GM12878 (cell line): Measurements from ENCODE around the gene CHMP4A. TPM values are rescaled to one million over a fixed set of nuclear protein-coding genes. Genes with fewer than 3 reads are reported as not detected.
"Not testable (repeated sequence)": the region's sequence is repeated elsewhere in the genome, so short reads cannot be mapped to it uniquely, and the experiment has no call there.

Source experiments
- ATAC-seq: fragments of 200-7000 bp; cut with Tn5 transposase; 3 replicates; pipeline ENCODE4 v1.9.1; 2020; ENCODE audit warnings: mild to moderate bottlenecking, moderate library complexity
- BruUV-seq: library from RNA; stranded (reverse); fragments of 400-500 nt; replicated peaks from 2 replicates; lab custom pipeline; 2021; lab: Mats Ljungman, UMichigan
- CTCF ChIA-PET: fragments of 300-600 bp; sonication (Branson Sonifier 250); formaldehyde crosslinking; extraction: SDS; loops from one replicate; lab custom pipeline; 2021; ENCODE audit warnings: inconsistent platforms; lab: Yijun Ruan, JAX
- POLR2A ChIA-PET: fragments of 350-600 bp; formaldehyde crosslinking; extraction: SDS; loops from one replicate; lab custom pipeline; 2021; ENCODE audit warnings: inconsistent platforms; lab: Charles Lee
- RAD21 ChIA-PET: fragments of 300-600 bp; sonication (Branson Sonifier 250); formaldehyde crosslinking; loops from one replicate; lab custom pipeline; 2023; ENCODE audit warnings: antibody characterized with exemption; ENCODE audit not compliant: unreplicated experiment; lab: Charles Lee
- SMC1A ChIA-PET: fragments of 300-600 bp; sonication (Branson Sonifier 250); formaldehyde crosslinking; loops from one replicate; lab custom pipeline; 2023; ENCODE audit not compliant: unreplicated experiment, uncharacterized antibody; lab: Charles Lee
- DNase-seq: peaks from one replicate; pipeline ENCODE4 v3.0.0-alpha.2; 2011; ENCODE audit warnings: low read depth, low spot score
- FAIRE-seq: peaks from 3 replicates; lab custom pipeline; 2011; peaks lifted over from hg19 to GRCh38; lab: Jason Lieb, UNC
- H2AFZ ChIP-seq: 2 replicates; pipeline ENCODE4 v1.6.0; 2011; ENCODE audit warnings: low read depth, low read length, control low read depth; ENCODE audit not compliant: control insufficient read depth
- H3K27ac ChIP-seq: 2 replicates; pipeline ENCODE4 v1.5.1; 2011; ENCODE audit warnings: control low read depth; ENCODE audit not compliant: control insufficient read depth, insufficient read depth
- H3K27me3 ChIP-seq, 2 experiments: replicated peaks in 1 of 2; 2 replicates each; pipeline versions ENCODE4 v1.6.0 to v1.6.1; 2011; ENCODE audit warnings: low read length in 1 of 2; ENCODE audit not compliant: control insufficient read depth in 2 of 2, insufficient read depth in 2 of 2
- H3K36me3 ChIP-seq, 2 experiments: 2 replicates each; pipeline ENCODE4 v1.5.1; 2011; ENCODE audit warnings: low read length in 1 of 2; ENCODE audit not compliant: control insufficient read depth in 2 of 2, insufficient read depth in 2 of 2
- H3K4me1 ChIP-seq: 2 replicates; pipeline ENCODE4 v1.6.1; 2011; ENCODE audit warnings: mild to moderate bottlenecking, low read length, moderate library complexity, mixed read lengths; ENCODE audit not compliant: control insufficient read depth, insufficient read depth
- H3K4me2 ChIP-seq: 2 replicates; pipeline ENCODE4 v1.6.0; 2011; ENCODE audit warnings: control low read depth; ENCODE audit not compliant: control insufficient read depth, insufficient read depth
- H3K4me3 ChIP-seq: fragments of 200-600 bp; sonication (generic); 2 replicates; pipeline ENCODE4 v1.5.1; 2016
- H3K79me2 ChIP-seq: 2 replicates; pipeline ENCODE4 v1.6.0; 2011; ENCODE audit warnings: low read length; ENCODE audit not compliant: control insufficient read depth, insufficient read depth
- H3K9ac ChIP-seq: 2 replicates; pipeline ENCODE4 v1.8.0; 2011; ENCODE audit warnings: low read length, control low read depth, mixed read lengths; ENCODE audit not compliant: control insufficient read depth, insufficient read depth
- H3K9me3 ChIP-seq: replicated peaks from 3 replicates; pipeline ENCODE4 v1.5.1; 2011; ENCODE audit warnings: mild to moderate bottlenecking, low read length; ENCODE audit not compliant: control insufficient read depth, insufficient read depth
- H4K20me1 ChIP-seq: 2 replicates; pipeline ENCODE4 v1.6.0; 2011; ENCODE audit not compliant: control insufficient read depth, insufficient read depth
- EED ChIP-seq: sonication (generic); IDR thresholded peaks from 2 replicates; pipeline ENCODE4 v1.6.1; 2016; ENCODE audit warnings: antibody characterized with exemption, low read depth
- KLF5 ChIP-seq: fragments of 450-650 bp; IDR thresholded peaks from 2 replicates; pipeline ENCODE4 v1.6.1; 2014; ENCODE audit warnings: mild to moderate bottlenecking; ENCODE audit not compliant: partially characterized antibody
- NFIC ChIP-seq: IDR thresholded peaks from 2 replicates; pipeline ENCODE4 v1.6.1; 2012; ENCODE audit warnings: low read depth, mild to moderate bottlenecking, inconsistent platforms, low read length, moderate library complexity
- NFYB ChIP-seq: IDR thresholded peaks from 2 replicates; pipeline ENCODE4 v1.6.1; 2011; ENCODE audit warnings: low read depth, mild to moderate bottlenecking, low read length, improper control_type of control experiment, moderate library complexity; ENCODE audit not compliant: insufficient read depth
- POLR2A ChIP-seq: IDR thresholded peaks from 2 replicates; pipeline ENCODE4 v1.6.1; 2011; ENCODE audit warnings: low read depth, mild to moderate bottlenecking, low read length
- ZNF622 ChIP-seq: fragments of 450-650 bp; IDR thresholded peaks from 2 replicates; pipeline ENCODE4 v1.6.1; 2017; ENCODE audit warnings: mild to moderate bottlenecking, inconsistent platforms
- WGBS: methylation state at CpG from one replicate; pipeline ENCODE4 v1.1.6; 2016; ENCODE audit warnings: low lambda C conversion rate; ENCODE audit not compliant: insufficient replicate concordance, insufficient coverage; ENCODE audit errors: missing lambda C conversion rate; 5-methylcytosine and 5-hydroxymethylcytosine counted together
- in situ Hi-C: fragments of 300-500 bp; cut with MboI; formaldehyde crosslinking; loops from 9 replicates; pipeline ENCODE4 v1.14.3; 2018; ENCODE audit warnings: mixed read lengths
- intact Hi-C: fragments of 100-400 bp; cut with micrococcal nuclease; formaldehyde crosslinking; loops from one replicate; pipeline ENCODE4 v1.14.2; 2022; ENCODE audit not compliant: unreplicated experiment
- polyA plus RNA-seq, 11 experiments: library from polyadenylated mRNA; depleted of rRNA in 4 of 11; unstranded in 6 of 11; stranded (reverse) in 5 of 11; fragments of >200 nt; fragmentation: Nextera tagmentation in 4 of 11; fragmentation: Illumina TruSeq in 1 of 11; extraction: Ambion mirVana in 4 of 11; extraction: Trizol in 1 of 11; gene quantifications; 1 replicate in 1 of 11; 2 replicates in 10 of 11; pipeline versions ENCODE4 v1.2.1 to v1.2.3, GENCODE V29; 2011 to 2016; ENCODE audit warnings: inconsistent platforms in 2 of 11, missing spikeins in 2 of 11, low read depth in 1 of 11
- total RNA-seq, 4 experiments: library from RNA; depleted of rRNA in 3 of 4; stranded (reverse); fragments of >200 nt in 3 of 4; fragmentation: Illumina TruSeq in 1 of 4; extraction: Trizol in 1 of 4; gene quantifications; 2 replicates each; pipeline versions ENCODE4 v1.2.1 to v1.2.3, GENCODE V29; 2013 to 2021

CHMP4A gene
- total and polyA plus RNA-seq, 10 of the 15 experiments (the other 5 are each of a cell fraction or from before 2014, with no cell fraction given), result 35.5 to 151 (median 84.7) TPM

DNA sequence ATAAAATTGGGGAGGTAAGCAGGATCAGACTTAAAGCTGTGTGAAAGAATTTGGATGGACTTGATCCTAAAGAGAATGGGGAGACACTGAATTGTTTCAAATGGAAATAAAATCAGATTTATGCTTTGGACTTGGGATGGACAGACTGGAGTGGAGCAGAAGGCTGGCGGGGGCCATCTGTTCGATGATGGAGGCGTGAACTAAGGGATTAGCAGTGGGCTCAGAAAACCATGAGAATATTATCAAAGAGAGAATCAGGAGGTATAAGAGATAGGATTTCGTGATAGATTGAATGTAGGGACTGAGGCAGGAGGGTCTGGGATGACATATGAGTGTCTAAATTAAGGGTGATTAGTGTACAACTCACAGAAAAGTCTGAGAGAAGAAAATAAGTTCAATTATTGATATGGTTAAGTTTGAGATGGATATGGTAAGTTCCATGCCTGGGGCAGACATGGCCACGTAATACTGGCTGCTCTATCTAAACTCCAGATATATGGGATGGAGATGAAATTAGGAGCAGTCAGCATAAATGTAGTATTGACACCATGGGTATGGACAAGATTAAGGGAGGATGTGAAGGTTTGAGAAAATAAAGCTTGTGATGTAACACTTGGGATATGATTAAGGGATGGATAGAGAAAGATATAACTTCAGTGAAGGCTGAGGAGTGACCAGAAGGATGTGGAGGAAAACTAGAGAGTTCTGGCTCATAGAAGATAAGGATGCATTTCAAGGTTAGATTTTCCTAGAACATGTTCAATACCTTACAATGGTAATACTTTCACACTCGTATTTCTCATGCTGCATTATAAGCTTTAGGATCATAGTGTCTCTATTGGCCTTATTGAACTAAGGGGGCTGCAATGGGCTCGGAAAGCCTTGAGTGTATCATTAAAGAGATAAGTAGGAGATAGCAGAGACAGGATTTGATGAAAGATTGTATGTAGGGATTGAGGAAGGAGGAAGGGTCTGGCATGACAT lies 8.8 kb downstream of the CHMP4A start:
- CTCF ChIA-PET, result interaction anchor here (1.2 kb wide), 1 partner anchor 11 kb away, joined by 3 read pairs; the partner anchor contains the start of gene MDP1

GRCh38 chr14:24203249-24203886 lies 9.9 kb downstream of the CHMP4A start:
- BruUV-seq, in situ Hi-C loops, DNase-seq, H2AFZ ChIP-seq, H3K27ac ChIP-seq, H3K27me3 ChIP-seq, ATAC-seq, H3K4me2 ChIP-seq, RAD21 ChIA-PET, intact Hi-C loops, H3K4me1 ChIP-seq, H3K79me2 ChIP-seq, H4K20me1 ChIP-seq, H3K9ac ChIP-seq, H3K9me3 ChIP-seq, H3K4me3 ChIP-seq, FAIRE-seq: not testable (repeated sequence)
- SMC1A ChIA-PET, result interaction anchor here (0.7 to 1.0 kb wide), 4 partner anchors 9 to 34 kb away, joined by 3 to 4 read pairs (median 3); no protein-coding TSS in a partner anchor
- CTCF ChIA-PET, result interaction anchor here (1.0 to 1.2 kb wide), 2 partner anchors 39 to 103 kb away, joined by 3 read pairs; partner anchors contain the start of gene TINF2
- 99% methylated on average over 16 of the region's 16 CpGs for WGBS
- peaks cover 1 to 20% of the 10 kb centered on the region in 2 experiments; a peak in 3 of 4 replicates for H3K36me3 ChIP-seq
- POLR2A ChIA-PET, result interaction anchor here (1.0 to 1.1 kb wide), 2 partner anchors 8 to 42 kb away, joined by 3 read pairs; partner anchors contain the start of gene TM9SF1

More for the DNA sequence above, 8.8 kb downstream of the CHMP4A start:
- RAD21 ChIA-PET, result no interaction called here
- no TSS peak for BruUV-seq
- Histone ChIP-seq H3K9ac (no peak overlapping the region), H3K4me3 (no peak overlapping the region), H3K4me1 (no peaks in the 10 kb centered on the region; the same call in none of the 2 replicates), H3K27me3 (no peaks in the 10 kb centered on the region), H3K9me3 (peaks cover 5% of the 10 kb centered on the region), H3K27ac (no peak overlapping the region), H2AFZ (no peak overlapping the region), H4K20me1 (0 out of 2 replicates have a peak, but pooled peaks cover 3% of the 10 kb centered on the region), H3K36me3 (peaks cover 1 to 24% of the 10 kb centered on the region in 2 experiments; a peak in 3 of 4 replicates), H3K79me2 (no peaks in the 10 kb centered on the region), H3K4me2 (no peak overlapping the region)
- DNase-seq (no peak), FAIRE-seq (no peak), ATAC-seq (no peak)
- intact Hi-C loops, result no loop called here
- TF ChIP-seq NFYB (no peak), ZNF622 (no peak), EED (no peak), KLF5 (no peak), POLR2A (no peak), NFIC (no peak)
- SMC1A ChIA-PET, result no interaction called here
- POLR2A ChIA-PET, result interaction anchor here (0.7 to 1.1 kb wide), 3 partner anchors 9 to 96 kb away, joined by 3 read pairs; partner anchors contain the start of gene TM9SF1
- 79% methylated on average over 7 of the region's 7 CpGs for WGBS
- in situ Hi-C loops, result no loop called here

DNA sequence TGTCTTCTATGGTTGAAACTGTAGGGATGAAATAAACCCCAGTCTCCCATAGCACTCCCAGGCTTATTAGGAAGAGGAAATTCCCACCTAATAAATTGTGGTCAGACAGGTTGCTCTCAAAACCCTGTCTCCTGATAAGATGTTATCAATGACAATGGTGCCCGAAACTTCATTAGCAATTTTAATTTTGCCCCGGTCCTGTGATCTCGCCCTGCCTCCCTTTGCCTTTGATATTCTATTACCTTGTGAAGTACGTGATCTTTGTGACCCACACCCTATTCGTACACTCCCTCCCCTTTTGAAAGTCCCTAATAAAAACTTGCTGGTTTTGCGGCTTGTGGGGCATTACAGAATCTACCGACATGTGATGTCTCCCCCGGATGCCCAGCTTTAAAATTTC lies 10.8 kb downstream of the CHMP4A start:
- ChIA-PET SMC1A (interaction anchor here (0.9 to 1.0 kb wide), 2 partner anchors 10 to 35 kb away, joined by 3 read pairs; no protein-coding TSS in a partner anchor), CTCF (interaction anchor here (1.0 to 1.2 kb wide), 2 partner anchors 40 to 104 kb away, joined by 3 read pairs; partner anchors contain the start of gene TINF2), POLR2A (interaction anchor here (1.0 kb wide), 1 partner anchor 41 kb away, joined by 3 read pairs; no protein-coding TSS in a partner anchor)
- H2AFZ ChIP-seq, FAIRE-seq, ATAC-seq, H3K9me3 ChIP-seq, intact Hi-C loops, BruUV-seq, H3K4me3 ChIP-seq, H3K27ac ChIP-seq, DNase-seq, RAD21 ChIA-PET, H3K27me3 ChIP-seq, H3K9ac ChIP-seq, H3K4me2 ChIP-seq, H3K4me1 ChIP-seq, in situ Hi-C loops, H4K20me1 ChIP-seq: not testable (repeated sequence)
- peaks cover 0 to 15% of the 10 kb centered on the region in 2 experiments; a peak in 3 of 4 replicates for H3K36me3 ChIP-seq
- peaks cover 12% of the 10 kb centered on the region for H3K79me2 ChIP-seq
- 100% methylated on average over 8 of the region's 8 CpGs for WGBS
